Colonic mucosa (tissue), 4 donors: ENCODE data around the gene GLP2R. TPM values are rescaled to one million over a fixed set of nuclear protein-coding genes. Genes with fewer than 3 reads are reported as not detected.

Experiments
- DNase-seq: peaks from one replicate; pipeline ENCODE4 v3.0.0-alpha.2; 2020
- H3K27ac ChIP-seq: fragments of 200-600 bp; one replicate; pipeline ENCODE4 v1.8.0; 2021
- H3K27me3 ChIP-seq: fragments of 200-600 bp; one replicate; pipeline ENCODE4 v1.8.0; 2021
- H3K36me3 ChIP-seq: fragments of 200-600 bp; one replicate; pipeline ENCODE4 v1.8.0; 2021
- H3K4me1 ChIP-seq: fragments of 200-600 bp; one replicate; pipeline ENCODE4 v1.8.0; 2021; ENCODE audit warnings: mild to moderate bottlenecking
- H3K4me3 ChIP-seq: fragments of 200-600 bp; one replicate; pipeline ENCODE4 v1.8.0; 2021
- H3K9ac ChIP-seq, 2 donors: one replicate each; pipeline ENCODE4 v1.7.0; 2013; ENCODE audit warnings: control low read depth in 2 of 2, low read depth in 2 of 2, low read length in 2 of 2
- H3K9me3 ChIP-seq: fragments of 200-600 bp; one replicate; pipeline ENCODE4 v1.8.0; 2021
- CTCF ChIP-seq: fragments of 200-600 bp; IDR thresholded peaks from one replicate; pipeline ENCODE4 v1.8.0; 2022; ENCODE audit warnings: antibody characterized with exemption, mild to moderate bottlenecking
- intact Hi-C: fragments of 100-400 bp; cut with DNase I; formaldehyde crosslinking; loops from one replicate; pipeline ENCODE4 v1.14.1; 2022
- total RNA-seq, 2 donors: library from RNA; stranded (reverse); fragmentation: NEBNext Ultra II Directional in 1 of 2; extraction: Animal tissue kit (Norgen Biotek cat#: 25700) in 1 of 2; gene quantifications; one replicate each; pipeline ENCODE4 v1.2.1, GENCODE V29; 2021
- donor health status: healthy.
- donor health status: DM: no; HTN: no; CAD: no.
- donor health status: DM: no; HTN: no; CAD: no.

GLP2R gene
- total RNA-seq, 2 donors from 2014 or later, result 2.1 to 4.8 TPM

- H3K9me3 ChIP-seq, result no peaks in the 10 kb centered on the region
- no peak overlapping the region for H3K27ac ChIP-seq
- no peaks in the 10 kb centered on the region for H3K4me1 ChIP-seq
- no peak overlapping the region for H3K9ac ChIP-seq
- no peak for TF ChIP-seq CTCF
- DNase-seq, result no peak
- no peaks in the 10 kb centered on the region for H3K27me3 ChIP-seq
- H3K4me3 ChIP-seq, result no peak overlapping the region
- intact Hi-C loops, result no loop called here
- H3K36me3 ChIP-seq, result no peaks in the 10 kb centered on the region
Observed at GRCh38 chr17:9941305-9941704, 115.6 kb downstream of the GLP2R start.

Other genes starting within 250 kb of the GLP2R start
- not detected for gene CFAP52, start 249.3 kb upstream of the GLP2R start, total RNA-seq
- gene USP43, start 180.4 kb upstream of the GLP2R start, total RNA-seq, result 10 to 100 TPM; 14.2 to 15.6 TPM
- under 1 TPM in 1 of 2 donors, not detected in 1; 0.40 TPM for gene DHRS7C, start 34.3 kb upstream of the GLP2R start, total RNA-seq
- not detected for gene GSG1L2, start 3.8 kb upstream of the GLP2R start, total RNA-seq
- gene RCVRN, start 79.3 kb downstream of the GLP2R start, total RNA-seq, result not detected